Left colon (tissue), 2 donors: ENCODE measurements around the gene FBXL17. TPM values are rescaled to one million over a fixed set of nuclear protein-coding genes. Genes with fewer than 3 reads are reported as not detected.

Source experiments
- ATAC-seq: fragments of 200-7000 bp; cut with Tn5 transposase; one replicate; pipeline ENCODE4 v1.9.1; 2020; ENCODE audit warnings: mild to moderate bottlenecking, moderate library complexity
- DNase-seq, 2 donors: peaks; one replicate each; pipeline ENCODE4 v3.0.0-alpha.2; 2020
- intact Hi-C, 2 donors: fragments of 100-400 bp; cut with DNase I in 1 of 2; cut with micrococcal nuclease in 1 of 2; formaldehyde crosslinking; loops; one replicate each; pipeline versions ENCODE4 v1.11.2 to v1.14.0; 2022; cut with DNase I, micrococcal nuclease
- total RNA-seq, 2 donors: library from RNA; stranded (reverse); fragmentation: NEBNext Ultra II Directional; extraction: Animal tissue kit (Norgen Biotek cat#: 25700); gene quantifications; one replicate each; pipeline ENCODE4 v1.2.1, GENCODE V29; 2021
- donor health status: DM: no; HTN: no; CAD: no.
- donor health status: DM: yes; HTN: yes; CAD: no.

FBXL17 gene
- total RNA-seq, 2 donors from 2014 or later, result 19.5 to 30.9 TPM

DNA sequence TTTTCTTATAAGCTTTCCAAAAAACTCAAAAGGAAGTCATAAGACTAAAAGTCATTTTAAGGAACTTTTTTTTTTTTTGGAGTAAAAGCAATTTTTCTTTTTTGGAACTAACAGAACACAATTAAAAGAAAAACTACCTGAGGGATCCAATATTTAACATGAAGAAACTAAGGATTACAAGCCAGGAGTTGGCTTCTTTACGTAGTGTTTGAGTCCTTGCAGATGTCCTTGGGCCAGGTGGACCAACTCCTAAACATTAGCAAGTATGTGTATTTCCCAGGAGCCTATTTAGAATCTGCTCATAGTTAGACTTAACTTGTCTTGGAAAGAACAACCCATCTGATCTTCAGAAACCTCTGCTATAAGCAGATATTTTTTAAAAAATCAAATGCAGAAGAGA lies 557.1 kb downstream of the FBXL17 start:
- intact Hi-C loops, result no loop called here
- no peak for ATAC-seq
- DNase-seq, result no peak

DNA sequence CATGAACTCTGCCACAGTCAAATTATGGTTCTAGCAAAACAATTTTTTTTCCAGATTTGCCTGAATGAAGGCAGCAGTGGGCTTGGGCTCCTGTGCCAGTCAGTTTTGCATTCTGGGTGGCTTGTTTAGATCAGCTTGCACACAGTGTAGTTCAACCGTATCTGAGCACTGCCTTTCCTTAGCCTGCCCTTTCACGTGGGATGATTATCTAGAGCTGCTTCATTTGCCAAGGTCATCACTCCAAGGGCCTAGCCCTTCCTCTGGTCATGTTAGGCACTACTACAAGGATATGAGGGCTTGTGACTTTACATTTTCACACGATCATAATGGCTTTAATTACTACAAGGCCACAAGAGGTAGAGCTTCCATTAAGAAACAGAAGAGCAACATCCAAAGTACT lies 560.6 kb downstream of the FBXL17 start:
- ATAC-seq (no peak), DNase-seq (no peak)
- intact Hi-C loops, result no loop called here

DNA sequence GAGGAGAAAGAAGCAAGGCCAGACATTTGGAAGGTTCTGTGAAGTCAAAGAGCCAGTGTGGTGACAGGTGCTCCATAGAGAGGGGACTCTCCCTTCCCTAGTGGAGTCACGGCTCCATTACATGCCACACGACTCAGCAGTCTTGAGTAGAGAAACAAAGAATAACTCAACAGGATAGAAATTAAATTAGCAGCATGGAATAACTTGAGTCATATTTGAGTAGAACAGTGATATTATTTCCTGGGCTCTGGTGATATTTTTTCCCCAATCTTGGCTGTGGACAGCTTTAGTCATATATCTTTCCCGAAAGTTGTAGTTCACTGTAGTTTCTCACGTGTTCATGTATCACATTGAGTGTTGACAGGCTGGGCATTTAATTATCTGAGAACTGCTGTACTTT lies 561.5 kb downstream of the FBXL17 start:
- ATAC-seq, result no peak
- DNase-seq, result no peak
- intact Hi-C loops, result no loop called here

DNA sequence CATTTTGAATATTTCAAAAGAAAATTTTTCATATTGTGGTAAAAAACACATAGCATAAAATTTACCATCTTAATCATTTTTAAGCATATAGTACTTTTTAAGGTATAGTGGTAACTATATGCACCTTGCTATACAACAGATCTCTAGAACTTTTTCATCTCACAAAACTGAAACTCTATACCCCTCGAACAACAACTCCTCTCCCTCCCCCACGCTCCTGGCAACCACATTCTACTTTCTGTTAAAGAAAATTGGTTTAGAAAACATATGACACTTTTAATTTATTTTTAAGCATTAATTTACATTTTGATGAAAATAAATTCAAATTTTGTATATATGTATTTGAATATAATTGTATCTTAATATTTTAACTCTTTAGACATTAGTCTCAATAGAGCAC lies 563.9 kb downstream of the FBXL17 start:
- intact Hi-C loops, result no loop called here
- DNase-seq, result no peak
- ATAC-seq, result no peak

DNA sequence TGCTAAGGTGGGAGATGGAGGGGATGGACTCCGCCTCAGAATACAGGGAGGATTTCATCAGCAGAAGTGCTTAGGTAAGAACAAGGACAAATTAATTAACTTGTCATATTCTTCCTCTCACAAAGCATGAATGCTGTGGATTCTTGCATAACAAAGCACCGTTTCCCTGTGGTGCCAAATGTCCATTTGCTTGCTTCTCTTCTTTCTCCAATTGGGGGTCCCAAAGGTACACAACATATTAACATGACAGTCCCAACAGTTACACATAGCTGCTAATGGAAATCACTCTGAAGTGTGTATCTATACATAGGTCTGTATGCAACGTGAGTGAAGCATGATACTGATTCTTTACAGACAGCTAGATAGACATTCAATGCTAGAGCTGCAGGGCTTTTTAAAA lies 564.5 kb downstream of the FBXL17 start:
- intact Hi-C loops, result no loop called here
- DNase-seq, result no peak
- ATAC-seq, result no peak

DNA sequence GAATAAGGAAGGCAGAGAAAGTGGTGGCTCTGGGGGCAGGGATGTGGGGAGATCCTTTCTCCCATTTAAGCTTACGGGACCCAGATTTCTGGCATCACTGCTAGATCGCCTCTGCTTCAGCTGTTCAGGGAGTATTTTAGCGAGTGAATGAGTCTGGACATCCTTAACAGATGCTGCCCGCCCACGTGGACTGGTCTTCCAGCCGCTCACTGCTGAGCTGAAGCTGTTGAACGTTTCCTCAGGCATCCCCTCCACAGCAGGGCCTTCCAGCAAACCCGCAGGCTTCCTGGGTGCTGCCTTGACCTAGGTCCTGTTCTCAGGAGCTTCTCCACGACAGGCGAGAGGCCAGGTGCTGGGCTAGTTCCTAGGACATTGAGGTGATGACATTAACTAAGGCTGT lies 566.8 kb downstream of the FBXL17 start:
- intact Hi-C loops, result no loop called here
- DNase-seq, result no peak
- no peak for ATAC-seq

DNA sequence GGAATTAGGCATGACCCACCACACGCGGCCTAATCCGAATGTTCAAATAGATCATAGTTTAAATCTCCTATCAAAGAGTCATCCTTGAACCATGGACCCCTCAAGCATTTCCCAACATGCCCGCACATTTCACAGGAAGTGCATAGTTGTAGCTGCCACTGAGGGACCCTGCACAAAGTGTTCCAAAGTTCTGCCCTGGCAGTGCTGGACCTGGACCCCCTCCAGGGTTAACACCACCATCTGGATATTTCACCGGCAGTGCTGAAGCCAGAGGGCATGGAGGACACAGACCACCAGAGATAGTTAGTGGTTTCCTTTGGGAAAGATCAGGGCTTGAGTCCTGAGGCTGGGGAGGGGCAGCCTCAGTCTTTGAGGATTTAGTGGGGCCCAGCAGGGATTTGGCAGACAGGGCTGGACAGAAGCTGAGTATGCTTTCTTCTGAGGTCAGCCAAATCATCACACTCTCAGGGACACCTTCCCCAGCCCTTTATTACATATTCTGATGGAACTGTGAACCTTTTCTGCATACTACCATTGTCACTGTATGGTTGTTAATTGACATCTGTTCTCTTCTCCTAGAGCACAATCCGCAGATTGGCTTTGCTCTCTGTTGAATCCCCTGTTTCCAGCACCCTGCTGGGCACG lies 567.6 kb downstream of the FBXL17 start:
- no peak for DNase-seq
- ATAC-seq, result no peak
- intact Hi-C loops, result no loop called here

DNA sequence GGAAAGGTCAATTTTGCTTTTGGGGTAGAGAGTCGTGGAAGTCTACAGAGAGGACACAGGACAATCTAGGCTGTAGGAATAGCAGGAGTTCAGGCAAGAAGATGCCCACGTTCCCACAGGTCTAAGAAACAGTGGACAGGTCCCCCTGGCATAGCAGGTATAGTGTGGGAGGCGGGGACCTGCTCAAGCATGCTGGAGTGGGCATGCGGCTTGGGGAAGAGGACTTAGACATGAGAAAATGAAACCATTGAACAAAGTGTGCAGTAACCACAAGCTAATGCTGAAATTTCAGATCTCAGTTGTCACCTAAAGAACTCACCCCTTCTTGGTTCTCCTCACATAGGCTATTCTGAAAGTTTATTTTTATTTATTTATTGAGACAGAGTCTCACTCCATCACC lies 568.3 kb downstream of the FBXL17 start:
- intact Hi-C loops, result no loop called here
- DNase-seq (no peak), ATAC-seq (no peak)

DNA sequence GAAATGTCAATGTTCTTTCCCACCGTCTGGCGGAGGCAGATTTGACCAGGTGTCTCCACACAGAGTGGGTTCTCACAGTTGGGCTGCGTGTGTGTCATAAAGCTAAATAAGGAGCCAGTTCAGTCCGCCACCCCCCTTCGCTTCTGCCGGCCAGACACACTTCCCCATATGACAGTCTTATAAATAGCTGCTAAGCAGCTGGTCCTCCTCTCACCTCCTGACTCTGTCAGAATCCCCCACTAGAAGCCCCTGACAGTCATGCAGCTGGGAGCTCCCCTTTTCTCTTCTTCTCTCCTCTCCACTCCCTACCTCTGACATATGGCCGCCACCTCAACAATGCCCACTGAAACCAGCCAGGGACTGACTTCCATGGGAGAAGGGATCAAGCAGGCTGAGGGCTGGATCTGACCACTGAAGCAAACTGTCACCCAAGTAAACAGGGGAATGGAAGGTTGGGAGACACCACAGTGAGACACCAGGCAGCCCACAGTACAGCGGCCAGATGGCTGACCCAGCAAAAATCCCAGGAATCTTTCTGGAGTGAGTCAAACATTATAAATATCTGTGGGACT lies 569.2 kb downstream of the FBXL17 start:
- DNase-seq (no peak), ATAC-seq (no peak)
- intact Hi-C loops, result no loop called here

DNA sequence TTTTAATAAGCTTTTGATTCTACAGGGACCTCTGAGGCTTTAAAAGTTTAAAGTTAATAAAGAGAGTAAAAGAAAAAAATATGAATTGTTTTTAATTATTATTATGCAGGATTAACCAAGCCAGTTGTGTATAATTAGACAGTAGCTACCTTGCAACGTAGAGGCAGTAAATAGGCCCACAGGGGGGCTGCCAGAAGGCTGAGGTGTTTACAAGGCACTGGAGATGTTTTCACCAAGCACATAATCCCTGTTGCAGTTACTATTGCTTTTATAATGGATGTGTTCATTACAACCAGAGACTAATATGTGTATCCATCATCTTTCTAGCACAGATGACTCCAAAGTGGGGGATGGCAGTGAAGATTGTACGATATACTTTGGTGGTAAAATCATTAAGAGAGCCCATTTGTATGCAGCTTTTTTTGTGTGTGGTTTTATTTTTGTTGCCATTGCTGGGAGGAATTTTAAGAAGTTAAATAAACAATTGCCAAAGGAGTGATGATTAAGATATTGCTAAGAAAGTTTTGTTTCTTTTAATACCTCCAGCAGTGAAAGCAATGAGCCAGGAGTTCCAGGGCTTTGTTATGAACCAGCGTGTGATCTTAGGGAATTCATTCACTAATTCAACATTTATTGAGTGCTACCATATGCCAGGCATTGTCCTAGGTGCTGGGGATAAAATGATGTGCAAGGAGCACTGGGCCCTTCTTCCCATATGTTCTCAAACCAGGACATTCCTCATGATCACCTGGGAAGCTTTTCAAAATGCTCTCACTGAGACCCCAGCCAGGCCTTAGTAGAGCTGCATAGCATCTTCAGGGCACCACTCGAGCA lies 572.5 kb downstream of the FBXL17 start:
- DNase-seq (no peak), ATAC-seq (no peak)
- intact Hi-C loops, result no loop called here
